Glutamatergic neuron (in vitro differentiated cells): ENCODE measurements around the gene ZKSCAN1. TPM values are rescaled to one million over a fixed set of nuclear protein-coding genes. Genes with fewer than 3 reads are reported as not detected.
"Not testable (repeated sequence)": the region's sequence is repeated elsewhere in the genome, so short reads cannot be mapped to it uniquely, and the experiment has no call there.

Experiments used
- DNase-seq: peaks from one replicate; pipeline ENCODE4 v3.0.0; 2022
- H3K27ac Mint-ChIP-seq: one replicate; pipeline ENCODE4 v1.8.0; 2020; ENCODE audit warnings: mild to moderate bottlenecking, mixed read lengths, inconsistent platforms; ENCODE audit not compliant: unreplicated experiment
- H3K27me3 Mint-ChIP-seq: one replicate; pipeline ENCODE4 v1.8.0; 2020; ENCODE audit warnings: mild to moderate bottlenecking, moderate library complexity, mixed read lengths, inconsistent platforms; ENCODE audit not compliant: unreplicated experiment
- H3K36me3 Mint-ChIP-seq: one replicate; pipeline ENCODE4 v1.8.0; 2020; ENCODE audit warnings: mild to moderate bottlenecking, mixed read lengths, inconsistent platforms; ENCODE audit not compliant: unreplicated experiment
- H3K4me1 Mint-ChIP-seq: one replicate; pipeline ENCODE4 v1.8.0; 2020; ENCODE audit warnings: mild to moderate bottlenecking, low read depth, mixed read lengths, inconsistent platforms; ENCODE audit not compliant: unreplicated experiment
- H3K4me3 Mint-ChIP-seq: one replicate; pipeline ENCODE4 v1.8.0; 2020; ENCODE audit warnings: mild to moderate bottlenecking, mixed read lengths, inconsistent platforms; ENCODE audit not compliant: unreplicated experiment
- H3K9me3 Mint-ChIP-seq: one replicate; pipeline ENCODE4 v1.8.0; 2020; ENCODE audit warnings: mild to moderate bottlenecking, moderate library complexity, mixed read lengths, inconsistent platforms; ENCODE audit not compliant: unreplicated experiment
- CTCF ChIP-seq: fragments of 200-600 bp; sonication (generic); IDR thresholded peaks from one replicate; pipeline ENCODE4 v1.5.0; 2021; ENCODE audit not compliant: partially characterized antibody, unreplicated experiment
- long read RNA-seq: library from polyadenylated mRNA; unstranded; transcript quantifications from one replicate; pipeline ENCODE4 v2.0.0, GENCODE V29; 2020; ENCODE audit not compliant: unreplicated experiment
- total RNA-seq: library from RNA; stranded (reverse); fragmentation: NEBNext Ultra II Directional; extraction: Animal tissue kit (Norgen Biotek cat#: 25700); gene quantifications from one replicate; pipeline ENCODE4 v1.2.1, GENCODE V29; 2021; ENCODE audit not compliant: unreplicated experiment

The ZKSCAN1 gene
- total RNA-seq = 127 TPM
- long read RNA-seq, full-length matches to known transcripts = 9 of 16 reads
- long read RNA-seq, partial matches to known transcripts = 1 of 16 reads
- long read RNA-seq, other reads (novel, unspliced or antisense) = 6 of 16 reads

GRCh38 chr7:100015232-100016214 lies at the start of gene ZKSCAN1:
ZKSCAN1 (plus strand) TSS chr7:100015596; CDS start chr7:100023507, 7,911 bp downstream.
- H3K4me3 Mint-ChIP-seq = peak within 1 kb of the TSS; percentile 94
- peak within 1 kb of the TSS; percentile 94 for H3K27ac Mint-ChIP-seq
- peaks cover 10% of the 10 kb centered on the region for H3K4me1 Mint-ChIP-seq
- no peaks in the 10 kb centered on the region for H3K36me3 Mint-ChIP-seq
- H3K27me3 Mint-ChIP-seq = no peaks in the 10 kb centered on the region
- H3K9me3 Mint-ChIP-seq = peaks cover 1% of the 10 kb centered on the region
- DNase-seq = peak; percentile 86
- no peak for TF ChIP-seq CTCF

GRCh38 chr7:99969298-99969697 lies 46.1 kb upstream of the ZKSCAN1 start:
- no peak overlapping the region for H3K27ac Mint-ChIP-seq
- no peaks in the 10 kb centered on the region for H3K9me3 Mint-ChIP-seq
- H3K4me3 Mint-ChIP-seq = no peak overlapping the region
- no peaks in the 10 kb centered on the region for H3K36me3 Mint-ChIP-seq
- H3K27me3 Mint-ChIP-seq = peaks cover 6% of the 10 kb centered on the region
- H3K4me1 Mint-ChIP-seq = no peaks in the 10 kb centered on the region
- DNase-seq = no peak
- no peak for TF ChIP-seq CTCF

- DNase-seq, H3K27ac Mint-ChIP-seq, H3K27me3 Mint-ChIP-seq, H3K36me3 Mint-ChIP-seq, H3K9me3 Mint-ChIP-seq, H3K4me1 Mint-ChIP-seq, H3K4me3 Mint-ChIP-seq: not testable (repeated sequence)
These were observed 45.6 kb upstream of the ZKSCAN1 start for GRCh38 chr7:99969813-99970212.

GRCh38 chr7:99971242-99971641 lies 44.2 kb upstream of the ZKSCAN1 start:
- no peak for TF ChIP-seq CTCF
- Mint-ChIP-seq H3K36me3 (no peaks in the 10 kb centered on the region), H3K27ac (no peak overlapping the region), H3K4me3 (no peak overlapping the region), H3K27me3 (peaks cover 9% of the 10 kb centered on the region), H3K9me3 (peaks cover 2% of the 10 kb centered on the region), H3K4me1 (no peaks in the 10 kb centered on the region)
- DNase-seq = no peak

GRCh38 chr7:99973817-99974216 lies 41.6 kb upstream of the ZKSCAN1 start:
- not testable (repeated sequence) for H3K36me3 Mint-ChIP-seq, H3K27ac Mint-ChIP-seq, H3K4me3 Mint-ChIP-seq, H3K9me3 Mint-ChIP-seq, H3K4me1 Mint-ChIP-seq, DNase-seq, H3K27me3 Mint-ChIP-seq

- Mint-ChIP-seq H3K4me3 (no peak overlapping the region), H3K27ac (no peak overlapping the region), H3K4me1 (peaks cover 4% of the 10 kb centered on the region), H3K36me3 (no peaks in the 10 kb centered on the region), H3K27me3 (peaks cover 8% of the 10 kb centered on the region), H3K9me3 (peaks cover 5% of the 10 kb centered on the region)
- no peak for TF ChIP-seq CTCF
- DNase-seq = no peak
These were observed 40.7 kb upstream of the ZKSCAN1 start for GRCh38 chr7:99974681-99975080.
